AG04450 (cell line): ENCODE measurements around the gene ARG1. TPM values are rescaled to one million over a fixed set of nuclear protein-coding genes. Genes with fewer than 3 reads are reported as not detected.
"Not testable (repeated sequence)": the region's sequence is repeated elsewhere in the genome, so short reads cannot be mapped to it uniquely, and the experiment has no call there.

ENCODE experiments used
- CTCF ChIA-PET: fragments of 300-600, 350-600 bp; formaldehyde crosslinking; extraction: SDS; loops from one replicate; lab custom pipeline; 2022; ENCODE audit warnings: antibody characterized with exemption, inconsistent platforms; lab: Charles Lee
- POLR2A ChIA-PET: fragments of 350-600 bp; formaldehyde crosslinking; extraction: SDS; loops from one replicate; lab custom pipeline; 2021; ENCODE audit warnings: antibody characterized with exemption, inconsistent platforms; lab: Yijun Ruan, JAX
- DNase-seq: peaks from one replicate; pipeline ENCODE4 v3.0.0-alpha.2; 2011; ENCODE audit warnings: low read depth, low spot score
- H3K27ac ChIP-seq: one replicate; pipeline ENCODE4 v1.5.1; 2012; ENCODE audit warnings: low read depth, low read length, control low read depth
- H3K27me3 ChIP-seq: one replicate; pipeline ENCODE4 v1.6.0; 2012; ENCODE audit warnings: low read length; ENCODE audit not compliant: control insufficient read depth, insufficient read depth
- H3K4me3 ChIP-seq: 2 replicates; pipeline ENCODE4 v1.5.1; 2011; ENCODE audit warnings: mild to moderate bottlenecking, low read depth, low read length, control low read depth
- H3K9me3 ChIP-seq: 2 replicates; pipeline ENCODE4 v1.5.1; 2012; ENCODE audit warnings: low read length; ENCODE audit not compliant: control insufficient read depth, insufficient read depth
- CTCF ChIP-seq: IDR thresholded peaks from 2 replicates; pipeline ENCODE4 v1.5.1; 2011; ENCODE audit warnings: low read depth, low read length, control low read depth, inconsistent platforms
- polyA plus RNA-seq: library from polyadenylated mRNA; depleted of rRNA; stranded (reverse); fragments of >200 nt; gene quantifications from 2 replicates; pipeline ENCODE4 v1.2.3, GENCODE V29; 2011

ARG1 gene
- polyA plus RNA-seq, 1 experiment, result not detected

DNA sequence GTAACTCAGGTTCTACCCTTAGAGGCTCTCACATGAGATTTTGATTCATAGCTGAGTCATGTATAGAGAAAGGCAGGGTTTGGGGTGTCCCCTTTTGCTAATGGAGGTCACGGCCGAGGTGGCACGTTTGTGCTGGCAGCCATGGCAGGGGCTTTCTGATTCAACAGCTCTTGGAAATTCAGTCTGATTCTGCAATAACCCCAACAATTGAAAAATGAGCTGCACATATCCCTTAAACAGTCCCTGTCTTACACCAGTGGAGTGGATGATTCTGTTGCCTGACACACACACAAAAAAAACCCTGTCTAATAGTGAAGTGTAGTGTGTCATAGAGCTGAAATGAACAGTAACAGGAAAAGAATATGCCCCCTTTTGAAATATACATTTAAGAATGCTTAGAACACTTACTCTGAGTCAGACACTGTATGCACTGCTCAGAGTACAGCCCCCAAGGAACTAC is 40.4 kb upstream of the ARG1 start:
- CTCF ChIA-PET, result interaction anchor here (0.7 to 4.0 kb wide), 7 partner anchors 9 to 661 kb away, joined by 3 to 71 read pairs (median 11); no protein-coding TSS in a partner anchor
- DNase-seq, result no peak

DNA sequence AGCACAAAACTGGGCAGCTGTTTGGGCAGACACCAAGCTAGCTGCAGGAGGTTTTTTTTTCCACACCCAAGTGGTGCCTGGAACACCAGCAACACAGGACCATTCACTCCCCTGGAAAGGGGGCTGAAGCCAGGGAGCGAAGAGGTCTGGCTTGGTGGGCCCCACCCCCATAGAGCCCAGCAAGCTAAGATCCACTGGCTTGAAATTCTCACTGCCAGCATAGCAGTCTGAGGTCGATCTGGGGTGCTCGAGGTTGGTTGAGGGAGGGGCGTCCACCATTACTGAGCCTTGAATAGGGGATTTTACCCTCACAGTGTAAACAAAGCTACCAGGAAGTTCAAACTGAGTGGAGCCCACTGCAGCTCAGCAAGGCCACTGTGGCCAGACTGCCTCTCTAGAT is 34.4 kb upstream of the ARG1 start:
- DNase-seq, POLR2A ChIA-PET, H3K4me3 ChIP-seq, H3K9me3 ChIP-seq, H3K27ac ChIP-seq, H3K27me3 ChIP-seq: not testable (repeated sequence)
- CTCF ChIA-PET, result interaction anchor here (1.6 kb wide), 1 partner anchor 19 kb away, joined by 7 read pairs; no protein-coding TSS in a partner anchor

More for the DNA sequence above, 40.4 kb upstream of the ARG1 start:
- H3K27ac ChIP-seq, result no peak overlapping the region
- TF ChIP-seq CTCF, result no peak
- peaks cover 5% of the 10 kb centered on the region for H3K27me3 ChIP-seq
- H3K4me3 ChIP-seq, result no peak overlapping the region
- H3K9me3 ChIP-seq, result no peaks in the 10 kb centered on the region
- POLR2A ChIA-PET, result no interaction called here

DNA sequence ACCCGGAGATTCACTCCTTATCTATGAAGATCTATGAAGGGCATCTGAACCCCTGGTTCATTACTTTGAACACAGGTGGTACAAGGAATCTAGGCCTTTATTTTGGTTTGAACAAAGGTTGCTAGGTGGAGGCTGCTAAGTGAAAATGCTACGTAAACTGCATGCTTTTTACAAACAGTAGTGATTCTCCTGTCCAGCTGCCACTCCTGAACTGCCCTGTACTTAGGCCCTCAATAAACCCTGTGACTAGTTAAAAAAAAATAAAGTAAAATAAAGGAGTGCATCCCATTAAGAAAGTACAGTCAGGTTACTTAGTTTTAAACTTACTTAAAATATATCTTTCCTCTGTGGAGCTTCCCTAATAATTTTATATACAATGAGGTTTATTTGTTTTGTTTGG is 27.7 kb upstream of the ARG1 start:
- Histone ChIP-seq H3K27ac (no peak overlapping the region), H3K9me3 (no peaks in the 10 kb centered on the region), H3K4me3 (no peak overlapping the region), H3K27me3 (peaks cover 2% of the 10 kb centered on the region)
- ChIA-PET CTCF (no interaction called here), POLR2A (no interaction called here)
- no peak for TF ChIP-seq CTCF
- no peak for DNase-seq

DNA sequence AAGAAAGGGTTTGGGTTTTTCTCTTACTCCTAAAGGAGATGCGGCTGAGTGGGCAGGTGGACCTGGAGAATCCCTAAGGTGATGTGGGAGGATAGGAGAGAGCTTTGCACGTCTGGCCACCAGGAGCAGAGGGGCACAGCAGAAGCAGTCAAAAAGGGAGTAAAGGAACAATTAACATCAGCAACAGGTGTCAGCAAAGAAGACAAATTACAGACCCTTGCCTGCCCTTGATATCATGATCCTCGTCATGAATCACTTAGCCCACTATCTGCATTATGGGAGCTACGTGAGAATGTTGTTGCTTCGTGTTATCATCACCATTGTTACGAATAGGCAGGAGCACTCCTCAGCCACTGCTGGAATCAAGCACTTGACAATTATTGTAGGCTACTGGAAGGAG is 25.5 kb upstream of the ARG1 start:
- DNase-seq, result no peak
- ChIA-PET POLR2A (no interaction called here), CTCF (interaction anchor here (1.3 kb wide), 1 partner anchor 28 kb away, joined by 3 read pairs; no protein-coding TSS in a partner anchor)
- H3K4me3 ChIP-seq, result no peak overlapping the region
- TF ChIP-seq CTCF, result no peak
- no peak overlapping the region for H3K27ac ChIP-seq
- no peaks in the 10 kb centered on the region for H3K9me3 ChIP-seq
- H3K27me3 ChIP-seq, result peaks cover 5% of the 10 kb centered on the region

- Histone ChIP-seq H3K4me3 (no peak overlapping the region), H3K9me3 (no peaks in the 10 kb centered on the region), H3K27me3 (peaks cover 5% of the 10 kb centered on the region), H3K27ac (no peak overlapping the region)
- CTCF ChIA-PET, result interaction anchor here (0.7 kb wide), 1 partner anchor 14 kb away, joined by 5 read pairs; no protein-coding TSS in a partner anchor
- POLR2A ChIA-PET, result no interaction called here
- no peak for DNase-seq
- no peak for TF ChIP-seq CTCF
Measured at GRCh38 chr6:131548441-131548840, 24.6 kb upstream of the ARG1 start.
